Activated CD4-positive, alpha-beta memory T cell treated with anti-CD3 and anti-CD28 coated beads, Interleukin-2, amount 10 ng/mL, durations not matched to agents 7 days and 5 days (primary cell): Measurements from ENCODE around the gene EIF5A. TPM values are rescaled to one million over a fixed set of nuclear protein-coding genes. Genes with fewer than 3 reads are reported as not detected.

Experiments
- CTCF ChIA-PET: fragments of 350-600 bp; sonication (Branson Sonifier 250); formaldehyde crosslinking; loops from one replicate; lab custom pipeline; 2021; ENCODE audit warnings: antibody characterized with exemption, inconsistent platforms; lab: Charles Lee
- POLR2A ChIA-PET: fragments of 350-600 bp; sonication (Branson Sonifier 250); formaldehyde crosslinking; loops from one replicate; lab custom pipeline; 2021; ENCODE audit warnings: antibody characterized with exemption; lab: Charles Lee
- DNase-seq: peaks from one replicate; pipeline ENCODE4 v3.0.0-alpha.2; 2020
- H3K27ac Mint-ChIP-seq: one replicate; pipeline ENCODE4 v1.8.0; 2021; ENCODE audit warnings: mild to moderate bottlenecking, mixed read lengths
- H3K27me3 Mint-ChIP-seq: one replicate; pipeline ENCODE4 v1.8.0; 2021; ENCODE audit warnings: mixed read lengths
- H3K36me3 Mint-ChIP-seq: one replicate; pipeline ENCODE4 v1.8.0; 2021; ENCODE audit warnings: low read depth, mixed read lengths
- H3K4me1 Mint-ChIP-seq: one replicate; pipeline ENCODE4 v1.8.0; 2021; ENCODE audit warnings: mixed read lengths
- H3K4me3 Mint-ChIP-seq: one replicate; pipeline ENCODE4 v1.8.0; 2021; ENCODE audit warnings: mild to moderate bottlenecking, mixed read lengths
- H3K9me3 Mint-ChIP-seq: one replicate; pipeline ENCODE4 v1.8.0; 2021; ENCODE audit warnings: mixed read lengths
- total RNA-seq, 2 experiments: library from RNA; stranded (reverse); gene quantifications; one replicate each; pipeline ENCODE4 v1.2.3, GENCODE V29; 2021

EIF5A gene
- total RNA-seq, 2 experiments from 2014 or later, result 419 to 420 TPM

DNA sequence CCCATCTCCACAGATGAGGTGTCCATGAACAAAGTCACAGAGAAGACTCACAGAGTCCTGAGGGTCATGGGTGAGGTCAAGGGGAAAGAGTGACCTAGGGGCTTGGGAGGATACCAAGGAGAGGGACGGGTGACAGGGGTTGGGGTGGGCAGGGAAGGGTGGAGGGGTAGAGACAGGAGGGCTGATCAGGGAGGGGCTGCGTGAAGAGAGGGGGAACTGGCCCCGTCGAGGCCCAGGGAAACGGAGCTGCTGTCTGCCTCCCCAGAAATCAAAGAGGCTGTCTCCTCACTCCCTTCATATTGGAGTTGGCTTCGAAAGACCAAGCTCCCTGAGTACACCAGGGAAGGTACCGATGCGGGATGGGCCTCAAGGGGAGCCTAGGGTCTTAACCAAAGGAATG, 48.1 kb downstream of the EIF5A start:
- Mint-ChIP-seq H3K4me1 (peaks cover 46% of the 10 kb centered on the region), H3K4me3 (no peak overlapping the region), H3K36me3 (peaks cover 18% of the 10 kb centered on the region), H3K27me3 (no peaks in the 10 kb centered on the region), H3K9me3 (no peaks in the 10 kb centered on the region), H3K27ac (no peak overlapping the region)
- no peak for DNase-seq
- ChIA-PET CTCF (interaction anchor here (0.6 to 4.5 kb wide), 42 partner anchors 10 to 455 kb away, joined by 3 to 47 read pairs (median 5); partner anchors contain the start of genes ACADVL, ACAP1, DLG4 and FGF11), POLR2A (interaction anchor here (1.0 to 3.1 kb wide), 8 partner anchors 19 to 332 kb away, joined by 3 to 20 read pairs (median 6); partner anchors contain the start of genes ACAP1, POLR2A, SENP3 and TMEM102)

DNA sequence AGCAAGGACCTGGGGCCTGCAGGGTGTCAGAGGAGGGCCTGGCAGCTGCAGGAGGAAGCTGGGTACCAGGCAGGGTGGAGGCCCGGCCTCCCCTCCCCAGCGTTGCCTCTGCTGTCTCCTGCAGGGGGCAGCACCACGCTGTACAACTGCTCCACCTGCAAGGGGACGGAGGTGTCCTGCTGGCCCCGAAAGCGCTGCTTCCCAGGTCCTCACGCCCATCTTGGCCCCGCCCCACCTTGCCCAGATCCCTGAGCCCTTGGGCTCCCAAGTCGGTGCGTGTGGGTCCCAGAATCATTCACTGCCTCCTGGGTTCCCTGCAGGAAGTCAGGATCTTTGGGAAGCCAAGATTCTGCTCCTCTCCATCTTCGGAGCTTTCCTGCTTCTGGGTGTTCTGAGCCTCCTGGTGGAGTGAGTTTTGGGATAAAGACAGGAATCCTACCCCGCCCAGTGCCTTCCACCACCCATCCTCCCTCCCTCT, 48.7 kb downstream of the EIF5A start:
- DNase-seq, result peak; percentile 91
- Mint-ChIP-seq H3K4me1 (peaks cover 43% of the 10 kb centered on the region), H3K9me3 (no peaks in the 10 kb centered on the region), H3K36me3 (peaks cover 13% of the 10 kb centered on the region), H3K27ac (no peak overlapping the region), H3K4me3 (no peak overlapping the region), H3K27me3 (no peaks in the 10 kb centered on the region)
- ChIA-PET CTCF (interaction anchor here (0.6 to 4.5 kb wide), 44 partner anchors 9 to 455 kb away, joined by 3 to 47 read pairs (median 4); partner anchors contain the start of genes ACADVL, ACAP1, DLG4 and FGF11), POLR2A (interaction anchor here (1.0 to 3.1 kb wide), 8 partner anchors 19 to 332 kb away, joined by 3 to 20 read pairs (median 6); partner anchors contain the start of genes ACAP1, POLR2A, SENP3 and TMEM102)

DNA sequence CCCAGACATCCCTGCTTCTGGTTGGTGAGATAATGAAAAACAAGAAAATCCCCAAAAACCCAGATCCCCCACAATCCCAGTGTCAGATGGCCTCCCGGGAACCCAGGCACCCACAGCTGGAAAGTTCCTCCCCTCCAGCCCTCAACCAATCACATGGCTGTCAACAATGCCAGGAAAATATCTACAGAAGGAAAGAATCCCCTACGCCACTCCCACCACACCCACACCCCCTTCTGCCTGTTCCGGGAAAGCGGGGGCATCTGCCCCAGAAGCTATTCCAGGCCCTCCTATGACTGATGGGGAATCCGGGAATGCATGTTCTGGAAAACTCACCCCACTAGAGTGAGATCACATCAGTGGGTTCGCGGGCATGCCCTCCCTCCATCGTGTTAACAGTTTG, 49.3 kb downstream of the EIF5A start:
- ChIA-PET POLR2A (interaction anchor here (1.0 to 3.1 kb wide), 6 partner anchors 20 to 331 kb away, joined by 3 to 20 read pairs (median 6); partner anchors contain the start of genes ACAP1, SENP3, TMEM102 and TP53), CTCF (interaction anchor here (0.6 to 4.5 kb wide), 14 partner anchors 14 to 354 kb away, joined by 3 to 47 read pairs (median 7); partner anchors contain the start of genes FGF11, NEURL4, PLSCR3 and SENP3)
- Mint-ChIP-seq H3K27ac (no peak overlapping the region), H3K27me3 (no peaks in the 10 kb centered on the region), H3K4me3 (no peak overlapping the region), H3K9me3 (no peaks in the 10 kb centered on the region), H3K36me3 (peaks cover 10% of the 10 kb centered on the region), H3K4me1 (peaks cover 40% of the 10 kb centered on the region)
- DNase-seq, result no peak

DNA sequence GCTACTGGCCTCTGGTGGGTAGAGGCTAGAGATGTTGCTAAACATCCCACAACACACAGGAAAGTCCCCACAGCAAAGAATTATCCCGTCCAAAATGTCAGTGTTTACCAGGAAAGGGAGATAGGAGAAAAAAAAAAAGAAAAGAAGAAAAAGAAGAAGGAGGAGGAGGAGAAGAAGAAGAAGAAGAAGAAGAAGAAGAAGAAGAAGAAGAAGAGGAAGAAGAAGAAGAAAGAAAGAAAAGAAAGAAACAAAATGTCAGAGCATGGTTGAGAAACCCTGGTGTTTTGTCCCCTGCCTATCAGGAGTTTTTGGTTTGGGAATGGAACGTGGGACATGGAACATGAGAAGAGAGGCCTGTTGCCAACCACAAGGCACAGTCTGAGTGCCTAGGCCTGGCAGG, 50.0 kb downstream of the EIF5A start:
- H3K4me1 Mint-ChIP-seq, result peaks cover 37% of the 10 kb centered on the region

DNA sequence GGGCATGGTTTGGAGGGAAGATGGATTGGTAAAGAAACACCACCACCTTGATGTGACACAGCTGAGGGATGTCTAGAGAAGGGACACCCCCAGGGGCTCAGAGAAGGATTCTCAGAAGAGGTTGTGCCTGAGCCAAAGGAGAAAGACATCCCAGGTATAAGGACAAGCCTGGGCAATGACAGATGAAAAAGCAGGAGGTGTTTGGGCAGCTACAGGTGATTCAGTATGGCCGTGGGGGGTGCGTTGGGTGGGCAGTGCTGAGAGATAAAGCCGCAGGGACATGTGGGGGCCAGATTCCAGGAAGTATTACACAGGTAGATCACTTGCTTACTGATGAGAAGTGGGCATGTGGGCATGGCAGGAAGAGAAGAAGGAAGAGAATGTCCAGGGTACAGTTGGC, 54.5 kb downstream of the EIF5A start:
- Mint-ChIP-seq H3K9me3 (no peaks in the 10 kb centered on the region), H3K27ac (no peak overlapping the region), H3K27me3 (no peaks in the 10 kb centered on the region), H3K4me3 (no peak overlapping the region), H3K36me3 (no peaks in the 10 kb centered on the region), H3K4me1 (peaks cover under 1% of the 10 kb centered on the region)
- no peak for DNase-seq
- ChIA-PET CTCF (interaction anchor here (1.0 to 1.8 kb wide), 2 partner anchors 25 to 75 kb away, joined by 3 to 4 read pairs; partner anchors contain the start of gene ACAP1), POLR2A (no interaction called here)

More for the DNA sequence above, 50.0 kb downstream of the EIF5A start:
- peaks cover 9% of the 10 kb centered on the region for H3K36me3 Mint-ChIP-seq
- ChIA-PET CTCF (interaction anchor here (3.1 kb wide), 1 partner anchor 79 kb away, joined by 47 read pairs; the partner anchor contains the start of gene TMEM102), POLR2A (interaction anchor here (1.9 kb wide), 1 partner anchor 128 kb away, joined by 5 read pairs; no protein-coding TSS in a partner anchor)
- no peak overlapping the region for H3K27ac Mint-ChIP-seq
- no peaks in the 10 kb centered on the region for H3K27me3 Mint-ChIP-seq
- no peaks in the 10 kb centered on the region for H3K9me3 Mint-ChIP-seq
- H3K4me3 Mint-ChIP-seq, result no peak overlapping the region
- no peak for DNase-seq

Other genes with a start within 250 kb of the EIF5A start
- gene CLEC10A, start 227.4 kb upstream of the EIF5A start, total RNA-seq, result not detected
- not detected for gene ASGR2, start 192.8 kb upstream of the EIF5A start, total RNA-seq
- under 1 TPM; 0.60 to 0.73 TPM for gene ASGR1, start 128.3 kb upstream of the EIF5A start, total RNA-seq
- gene DLG4, start 87.8 kb upstream of the EIF5A start, total RNA-seq, result 1 to 10 TPM; 5.2 to 5.3 TPM
- gene ACADVL, start 87.7 kb upstream of the EIF5A start, total RNA-seq, result 100 to 1,000 TPM; 364 to 370 TPM
- gene DVL2, start 73.1 kb upstream of the EIF5A start, total RNA-seq, result 10 to 100 TPM; 47.2 to 49.1 TPM
- gene PHF23, start 68.2 kb upstream of the EIF5A start, total RNA-seq, result 10 to 100 TPM; 45.9 to 53.1 TPM
- gene GABARAP, start 65.2 kb upstream of the EIF5A start, total RNA-seq, result 100 to 1,000 TPM; 303 to 313 TPM
- gene CTDNEP1, start 55.9 kb upstream of the EIF5A start, total RNA-seq, result 100 to 1,000 TPM; 170 to 175 TPM
- gene ELP5, start 55.4 kb upstream of the EIF5A start, total RNA-seq, result 10 to 100 TPM; 40.4 to 42.1 TPM
- under 1 TPM; 0.15 to 0.80 TPM for gene CLDN7, start 45.1 kb upstream of the EIF5A start, total RNA-seq
- not detected for gene SLC2A4, start 25.9 kb upstream of the EIF5A start, total RNA-seq
- gene YBX2, start 13.0 kb upstream of the EIF5A start, total RNA-seq, result 1 to 10 TPM; 1.5 to 1.6 TPM
- 10 to 100 TPM; 69.8 to 74.7 TPM for gene GPS2, start 7.7 kb downstream of the EIF5A start, total RNA-seq
- gene NEURL4, start 21.7 kb downstream of the EIF5A start, total RNA-seq, result 10 to 100 TPM; 28.4 to 31.2 TPM
- gene ACAP1, start 28.9 kb downstream of the EIF5A start, total RNA-seq, result 100 to 1,000 TPM; 682 to 709 TPM
- gene KCTD11, start 44.5 kb downstream of the EIF5A start, total RNA-seq, result 1 to 10 TPM; 5.8 to 5.9 TPM
- not detected for gene TMEM95, start 47.5 kb downstream of the EIF5A start, total RNA-seq
- under 1 TPM; 0.25 to 0.86 TPM for gene TNK1, start 73.5 kb downstream of the EIF5A start, total RNA-seq
- 100 to 1,000 TPM; 149 to 156 TPM for gene PLSCR3, start 86.9 kb downstream of the EIF5A start, total RNA-seq
- 10 to 100 TPM; 73.2 to 77.0 TPM for gene TMEM256, start 96.5 kb downstream of the EIF5A start, total RNA-seq
- 1 to 10 TPM; 3.2 to 3.7 TPM for gene NLGN2, start 100.2 kb downstream of the EIF5A start, total RNA-seq
- gene SPEM1, start 112.7 kb downstream of the EIF5A start, total RNA-seq, result not detected
- not detected for gene SPEM2, start 118.0 kb downstream of the EIF5A start, total RNA-seq
- gene SPEM3, start 121.2 kb downstream of the EIF5A start, total RNA-seq, result not detected
- 10 to 100 TPM; 18.0 TPM for gene TMEM102, start 127.8 kb downstream of the EIF5A start, total RNA-seq
- 10 to 100 TPM in 1 of 2 experiments, 1 to 10 TPM in 1; 8.9 to 10.8 TPM for gene FGF11, start 131.9 kb downstream of the EIF5A start, total RNA-seq
- gene CHRNB1, start 137.4 kb downstream of the EIF5A start, total RNA-seq, result 10 to 100 TPM; 13.0 to 14.6 TPM
- gene ZBTB4, start 172.0 kb downstream of the EIF5A start, total RNA-seq, result 10 to 100 TPM; 27.4 to 27.9 TPM
- not detected for gene SLC35G6, start 173.8 kb downstream of the EIF5A start, total RNA-seq
- gene POLR2A, start 176.7 kb downstream of the EIF5A start, total RNA-seq, result 100 to 1,000 TPM; 169 to 172 TPM
- 10 to 100 TPM; 79.8 to 86.7 TPM for gene TNFSF12, start 241.4 kb downstream of the EIF5A start, total RNA-seq